Measurements from ENCODE around the gene SCRN2.

SCRN2 gene

GRCh38 chr17:47840742-47841487, at the start of gene SCRN2:
Gene SCRN2 (minus strand): TSS chr17:47841273. CDS start chr17:47840843, 430 bp downstream.
- peak; percentile 95 for TF ChIP-seq CTCF (IDR thresholded peaks at IDR 0.05; ENCODE audit: low read depth, low read length)

GRCh38 chr17:47889734-47890529, 48.9 kb upstream of the SCRN2 start:
- TF ChIP-seq CTCF (IDR thresholded peaks at IDR 0.05; ENCODE audit: low read depth, low read length) = peak; percentile 90
- no peak overlapping the region for H3K4me3 ChIP-seq (ENCODE audit: low read depth, low read length)

More at GRCh38 chr17:47840742-47841487, at the start of gene SCRN2:
- peak within 1 kb of the TSS; percentile 88 for H3K4me3 ChIP-seq (ENCODE audit: low read depth, low read length)

- no peak for TF ChIP-seq CTCF (IDR thresholded peaks at IDR 0.05; ENCODE audit: low read depth, low read length)
- H3K4me3 ChIP-seq (ENCODE audit: low read depth, low read length) = no peak overlapping the region
These were observed 47.2 kb upstream of the SCRN2 start for GRCh38 chr17:47888293-47888692.

GRCh38 chr17:47884905-47885730, 44.0 kb upstream of the SCRN2 start:
- no peak for TF ChIP-seq CTCF (IDR thresholded peaks at IDR 0.05; ENCODE audit: low read depth, low read length)
- H3K4me3 ChIP-seq (ENCODE audit: low read depth, low read length) = no peak overlapping the region

- H3K4me3 ChIP-seq (ENCODE audit: low read depth, low read length) = no peak overlapping the region
- no peak for TF ChIP-seq CTCF (IDR thresholded peaks at IDR 0.05; ENCODE audit: low read depth, low read length)
These were observed 43.3 kb upstream of the SCRN2 start for GRCh38 chr17:47884427-47884740.

- no peak for TF ChIP-seq CTCF (IDR thresholded peaks at IDR 0.05; ENCODE audit: low read depth, low read length)
- H3K4me3 ChIP-seq (ENCODE audit: low read depth, low read length) = no peak overlapping the region
These were observed 42.7 kb upstream of the SCRN2 start for GRCh38 chr17:47883589-47884426.

All from WI38 (cell line).